ENCODE data around the gene CLEC2D. TPM values are rescaled to one million over a fixed set of nuclear protein-coding genes. Genes with fewer than 3 reads are reported as not detected.

CLEC2D gene
- total and polyA plus RNA-seq, 7 experiments from 2014 or later = 182 to 378 (median 323) TPM

DNA sequence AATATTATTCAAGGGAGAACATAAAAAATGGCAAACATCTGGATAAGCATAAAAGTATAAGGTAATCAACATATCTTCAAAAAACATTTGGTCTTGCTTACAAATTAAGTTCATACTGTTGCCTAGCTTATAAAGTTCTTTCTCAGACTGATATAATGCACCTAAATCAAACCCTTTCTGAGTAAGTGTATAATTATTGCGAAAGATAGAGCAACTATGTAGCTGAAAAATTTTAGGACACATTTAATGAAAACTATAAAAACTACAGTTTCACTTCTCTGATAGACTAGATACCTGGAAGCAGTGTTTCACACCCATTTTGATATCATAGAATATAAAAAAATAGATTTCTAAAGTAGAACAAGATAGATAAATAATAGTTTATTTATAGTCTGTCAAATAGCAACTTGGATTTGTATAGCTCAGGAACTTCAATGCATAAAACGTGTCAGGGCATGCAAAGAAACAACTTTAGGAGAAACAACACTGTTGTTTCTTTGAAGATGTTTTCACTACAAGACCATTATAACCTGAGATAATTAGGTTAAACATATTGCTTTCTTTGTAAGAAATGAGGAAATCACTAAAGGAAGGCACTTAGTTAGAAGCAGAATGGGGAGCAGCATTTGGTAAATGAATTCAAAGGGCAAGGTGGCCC is 55.8 kb downstream of the CLEC2D start:
- Histone ChIP-seq H3K4me3 (ENCODE audit: low read length) (no peak overlapping the region), H3K27me3 (ENCODE audit: control insufficient read depth in 2 of 2, insufficient read depth in 2 of 2, low read length in 2 of 2) (no peaks in the 10 kb centered on the region), H3K36me3 (ENCODE audit: control insufficient read depth in 2 of 3, insufficient read depth in 3 of 3, low read length in 3 of 3) (no peaks in the 10 kb centered on the region), H3K9me3 (ENCODE audit: control insufficient read depth in 2 of 3, low read length in 3 of 3) (no peaks in the 10 kb centered on the region), H3K4me1 (ENCODE audit: control insufficient read depth in 2 of 2, insufficient read depth in 2 of 2, low read length in 2 of 2) (no peaks in the 10 kb centered on the region), H3K27ac (ENCODE audit: low read depth, low read length) (no peak overlapping the region)
- ChIA-PET POLR2A (interaction anchor here (0.6 to 1.0 kb wide), 3 partner anchors 14 to 72 kb away, joined by 3 to 5 read pairs (median 3); no protein-coding TSS in a partner anchor), CTCF (interaction anchor here (0.6 to 1.0 kb wide), 2 partner anchors 17 to 1853 kb away, joined by 3 to 7 read pairs; no protein-coding TSS in a partner anchor)
- peaks cover 0 to 32% (median 0%) of the 10 kb centered on the region in 5 donors for H3K36me3 Mint-ChIP-seq
- ATAC-seq (no peak), DNase-seq (no peak)
- H3K4me1 Mint-ChIP-seq = peaks cover 2 to 46% (median 16%) of the 10 kb centered on the region in 7 donors
- no peak overlapping the region for H3K4me3 Mint-ChIP-seq
- no peaks in the 10 kb centered on the region for H3K27me3 Mint-ChIP-seq
- H3K9me3 Mint-ChIP-seq = no peaks in the 10 kb centered on the region
- intact Hi-C loops (cut with micrococcal nuclease) = loop anchor here (2.0 kb wide), 2 partner anchors 17 to 19 kb away; no protein-coding TSS in a partner anchor
- no peak overlapping the region for H3K27ac Mint-ChIP-seq

DNA sequence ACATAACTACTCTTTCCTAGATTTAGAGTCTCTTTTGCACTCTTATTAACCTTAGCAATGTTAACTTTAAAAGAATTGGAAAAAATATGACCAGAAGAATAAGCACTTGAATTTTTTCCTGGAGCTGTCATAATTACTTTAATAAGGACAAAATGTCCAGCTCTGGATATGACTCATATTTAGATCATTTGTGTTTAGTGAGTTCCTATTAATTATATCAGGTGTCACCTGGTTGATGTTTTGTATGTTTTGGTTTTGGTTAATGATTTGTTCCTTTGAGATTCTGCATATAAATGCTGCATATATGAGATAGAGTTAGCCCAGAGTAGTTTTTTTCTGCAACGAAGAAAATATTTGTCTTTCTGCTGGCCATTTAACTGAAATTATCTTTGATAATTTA is 58.3 kb downstream of the CLEC2D start:
- H3K27ac Mint-ChIP-seq = no peak overlapping the region
- Histone ChIP-seq H3K36me3 (ENCODE audit: control insufficient read depth in 2 of 3, insufficient read depth in 3 of 3, low read length in 3 of 3) (no peaks in the 10 kb centered on the region), H3K27ac (ENCODE audit: low read depth, low read length) (no peak overlapping the region), H3K9me3 (ENCODE audit: control insufficient read depth in 2 of 3, low read length in 3 of 3) (no peaks in the 10 kb centered on the region), H3K4me1 (ENCODE audit: control insufficient read depth in 2 of 2, insufficient read depth in 2 of 2, low read length in 2 of 2) (no peaks in the 10 kb centered on the region), H3K4me3 (ENCODE audit: low read length) (no peak overlapping the region), H3K27me3 (ENCODE audit: control insufficient read depth in 2 of 2, insufficient read depth in 2 of 2, low read length in 2 of 2) (no peaks in the 10 kb centered on the region)
- H3K4me3 Mint-ChIP-seq = no peak overlapping the region
- peaks cover 0 to 52% (median 16%) of the 10 kb centered on the region in 7 donors for H3K4me1 Mint-ChIP-seq
- H3K9me3 Mint-ChIP-seq = peaks cover 0 to 3% (median 0%) of the 10 kb centered on the region in 11 donors
- ChIA-PET CTCF (interaction anchor here (0.7 kb wide), 1 partner anchor 159 kb away, joined by 3 read pairs; no protein-coding TSS in a partner anchor), POLR2A (no interaction called here)
- no peaks in the 10 kb centered on the region for H3K27me3 Mint-ChIP-seq
- H3K36me3 Mint-ChIP-seq = peaks cover 0 to 17% (median 0%) of the 10 kb centered on the region in 5 donors
- ATAC-seq (no peak), DNase-seq (no peak)
- intact Hi-C loops (cut with micrococcal nuclease) = loop anchor here in 1 of 2 donors (2.0 kb wide), 1 partner anchor 15 kb away; no protein-coding TSS in a partner anchor

DNA sequence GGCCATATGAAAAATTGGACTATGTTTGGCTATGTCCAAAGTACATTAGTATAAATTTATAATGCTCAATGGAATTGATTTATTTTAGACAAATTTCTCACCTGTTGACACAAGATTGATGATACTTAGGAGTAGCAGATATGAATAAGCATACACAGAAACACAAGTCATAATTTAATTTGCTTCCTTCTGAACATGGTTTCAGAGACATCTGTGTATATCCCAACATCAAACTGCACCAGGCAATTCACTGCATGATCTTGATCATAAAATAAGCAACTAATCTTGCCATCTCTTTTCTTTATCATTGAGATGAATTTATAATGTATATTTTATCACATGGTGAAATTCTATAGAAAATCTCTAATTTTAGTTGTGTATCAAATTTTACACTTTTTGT is 59.6 kb downstream of the CLEC2D start:
- H3K36me3 Mint-ChIP-seq = peaks cover 0 to 14% (median 0%) of the 10 kb centered on the region in 5 donors
- H3K9me3 Mint-ChIP-seq = peaks cover 0 to 5% (median 0%) of the 10 kb centered on the region in 11 donors
- DNase-seq (no peak), ATAC-seq (no peak)
- CTCF ChIA-PET = interaction anchor here (0.6 kb wide), 1 partner anchor 18 kb away, joined by 3 read pairs; no protein-coding TSS in a partner anchor
- Histone ChIP-seq H3K36me3 (ENCODE audit: control insufficient read depth in 2 of 3, insufficient read depth in 3 of 3, low read length in 3 of 3) (no peaks in the 10 kb centered on the region), H3K27me3 (ENCODE audit: control insufficient read depth in 2 of 2, insufficient read depth in 2 of 2, low read length in 2 of 2) (no peaks in the 10 kb centered on the region), H3K4me3 (ENCODE audit: low read length) (no peak overlapping the region), H3K9me3 (ENCODE audit: control insufficient read depth in 2 of 3, low read length in 3 of 3) (no peaks in the 10 kb centered on the region), H3K4me1 (ENCODE audit: control insufficient read depth in 2 of 2, insufficient read depth in 2 of 2, low read length in 2 of 2) (no peaks in the 10 kb centered on the region), H3K27ac (ENCODE audit: low read depth, low read length) (no peak overlapping the region)
- no peak overlapping the region for H3K27ac Mint-ChIP-seq
- no peaks in the 10 kb centered on the region for H3K27me3 Mint-ChIP-seq
- intact Hi-C loops (cut with micrococcal nuclease) = loop anchor here in 1 of 2 donors (1.0 to 2.0 kb wide), 2 partner anchors 8 to 14 kb away; no protein-coding TSS in a partner anchor
- no peak overlapping the region for H3K4me3 Mint-ChIP-seq
- POLR2A ChIA-PET = interaction anchor here (0.5 to 1.2 kb wide), 4 partner anchors 12 to 73 kb away, joined by 3 to 4 read pairs (median 4); no protein-coding TSS in a partner anchor
- H3K4me1 Mint-ChIP-seq = peaks cover 0 to 54% (median 20%) of the 10 kb centered on the region in 7 donors

- POLR2A ChIA-PET = interaction anchor here (0.9 to 1.2 kb wide), 6 partner anchors 12 to 27 kb away, joined by 3 to 10 read pairs (median 4); no protein-coding TSS in a partner anchor
- H3K4me1 Mint-ChIP-seq = peaks cover 0 to 52% (median 20%) of the 10 kb centered on the region in 7 donors
- Histone ChIP-seq H3K36me3 (ENCODE audit: control insufficient read depth in 2 of 3, insufficient read depth in 3 of 3, low read length in 3 of 3) (no peaks in the 10 kb centered on the region), H3K27me3 (ENCODE audit: control insufficient read depth in 2 of 2, insufficient read depth in 2 of 2, low read length in 2 of 2) (no peaks in the 10 kb centered on the region), H3K4me1 (ENCODE audit: control insufficient read depth in 2 of 2, insufficient read depth in 2 of 2, low read length in 2 of 2) (no peaks in the 10 kb centered on the region), H3K27ac (ENCODE audit: low read depth, low read length) (no peak overlapping the region), H3K4me3 (ENCODE audit: low read length) (no peak overlapping the region), H3K9me3 (ENCODE audit: control insufficient read depth in 2 of 3, low read length in 3 of 3) (no peaks in the 10 kb centered on the region)
- ATAC-seq = no peak
- H3K9me3 Mint-ChIP-seq = peaks cover 0 to 5% (median 0%) of the 10 kb centered on the region in 11 donors
- intact Hi-C loops (cut with micrococcal nuclease) = loop anchor here in 1 of 2 donors (2.0 kb wide), 1 partner anchor 19 kb away; no protein-coding TSS in a partner anchor
- CTCF ChIA-PET = interaction anchor here (0.6 to 1.3 kb wide), 4 partner anchors 13 to 94 kb away, joined by 3 to 7 read pairs (median 4); partner anchors contain the start of gene CLEC2D
- no peak overlapping the region for H3K4me3 Mint-ChIP-seq
- peak overlapping the region in 1 of 9 donors; percentile 9 for H3K27ac Mint-ChIP-seq
- no peaks in the 10 kb centered on the region for H3K27me3 Mint-ChIP-seq
- no peak for DNase-seq
- H3K36me3 Mint-ChIP-seq = peaks cover 0 to 15% (median 0%) of the 10 kb centered on the region in 5 donors
These were observed 60.5 kb downstream of the CLEC2D start for GRCh38 chr12:9730011-9730410.

DNA sequence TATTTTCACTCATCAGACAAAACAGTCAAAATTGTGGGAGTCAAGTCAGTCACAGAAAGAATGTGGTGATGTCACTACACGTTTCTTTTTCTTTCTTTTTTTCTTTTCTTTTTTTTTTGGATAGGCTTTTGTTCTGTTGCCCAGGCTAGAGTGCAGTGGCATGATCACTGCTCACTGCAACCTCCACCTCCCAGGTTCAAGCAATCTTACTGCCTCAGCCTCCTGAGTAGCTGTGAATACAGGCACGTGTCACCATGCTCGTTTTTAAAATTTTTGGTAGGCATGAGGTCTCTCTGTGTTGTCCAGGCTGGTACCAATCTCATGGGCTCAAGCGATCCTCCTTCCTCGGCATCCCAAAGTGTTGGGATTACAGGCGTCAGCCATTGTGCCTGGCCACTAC is 61.1 kb downstream of the CLEC2D start:
- H3K36me3 ChIP-seq (ENCODE audit: control insufficient read depth in 2 of 3, insufficient read depth in 3 of 3, low read length in 3 of 3) = no peaks in the 10 kb centered on the region
- ATAC-seq = no peak
- H3K4me3 ChIP-seq (ENCODE audit: low read length) = no peak overlapping the region
- no peak for DNase-seq
- no peaks in the 10 kb centered on the region for H3K27me3 Mint-ChIP-seq
- peak overlapping the region in 1 of 9 donors; percentile 52 for H3K27ac Mint-ChIP-seq
- H3K4me1 ChIP-seq (ENCODE audit: control insufficient read depth in 2 of 2, insufficient read depth in 2 of 2, low read length in 2 of 2) = no peaks in the 10 kb centered on the region
- peak overlapping the region in 1 of 10 donors; percentile 74 for H3K4me3 Mint-ChIP-seq
- H3K9me3 Mint-ChIP-seq = peaks cover 0 to 5% (median 0%) of the 10 kb centered on the region in 11 donors
- ChIA-PET CTCF (interaction anchor here (0.8 to 1.3 kb wide), 3 partner anchors 12 to 95 kb away, joined by 3 to 5 read pairs (median 4); no protein-coding TSS in a partner anchor), POLR2A (interaction anchor here (1.2 kb wide), 1 partner anchor 11 kb away, joined by 10 read pairs; no protein-coding TSS in a partner anchor)
- H3K9me3 ChIP-seq (ENCODE audit: control insufficient read depth in 2 of 3, low read length in 3 of 3) = no peaks in the 10 kb centered on the region
- H3K27ac ChIP-seq (ENCODE audit: low read depth, low read length) = no peak overlapping the region
- no peaks in the 10 kb centered on the region for H3K27me3 ChIP-seq (ENCODE audit: control insufficient read depth in 2 of 2, insufficient read depth in 2 of 2, low read length in 2 of 2)
- peaks cover 0 to 14% (median 0%) of the 10 kb centered on the region in 5 donors for H3K36me3 Mint-ChIP-seq
- intact Hi-C loops (cut with micrococcal nuclease) = loop anchor here in 1 of 2 donors (2.0 kb wide), 1 partner anchor 20 kb away; no protein-coding TSS in a partner anchor
- peaks cover 0 to 49% (median 21%) of the 10 kb centered on the region in 7 donors for H3K4me1 Mint-ChIP-seq

DNA sequence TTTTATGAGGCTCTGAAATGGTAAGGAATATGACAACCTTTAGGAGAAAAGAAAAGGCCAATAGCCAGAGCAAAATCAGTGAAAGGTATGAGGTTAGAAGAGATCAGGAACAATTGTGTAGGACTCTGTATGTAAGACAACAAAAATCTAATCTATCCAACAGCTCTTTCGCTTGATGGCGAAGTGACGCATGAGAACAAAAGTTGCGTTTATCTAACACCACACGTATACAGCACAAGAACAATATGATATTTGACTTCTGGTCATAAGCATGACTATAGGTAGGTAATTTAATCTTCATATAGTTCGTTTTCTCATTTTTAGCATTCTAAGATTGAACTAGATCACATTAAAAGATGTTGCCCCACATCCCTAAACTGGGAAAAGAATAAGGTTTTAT is 61.9 kb downstream of the CLEC2D start:
- Mint-ChIP-seq H3K4me1 (peaks cover 3 to 51% (median 27%) of the 10 kb centered on the region in 7 donors), H3K36me3 (peaks cover 0 to 16% (median 0%) of the 10 kb centered on the region in 5 donors), H3K27ac (peak overlapping the region in 2 of 9 donors; percentile 4 to 85), H3K27me3 (no peaks in the 10 kb centered on the region), H3K9me3 (peaks cover 0 to 5% (median 0%) of the 10 kb centered on the region in 11 donors), H3K4me3 (peak overlapping the region in 1 of 10 donors; percentile 74)
- CTCF ChIA-PET = interaction anchor here (1.2 kb wide), 1 partner anchor 23 kb away, joined by 5 read pairs; no protein-coding TSS in a partner anchor
- intact Hi-C loops (cut with micrococcal nuclease) = loop anchor here in 1 of 2 donors (2.0 kb wide), 1 partner anchor 21 kb away; no protein-coding TSS in a partner anchor
- POLR2A ChIA-PET = no interaction called here
- Histone ChIP-seq H3K36me3 (ENCODE audit: control insufficient read depth in 2 of 3, insufficient read depth in 3 of 3, low read length in 3 of 3) (no peaks in the 10 kb centered on the region), H3K27me3 (ENCODE audit: control insufficient read depth in 2 of 2, insufficient read depth in 2 of 2, low read length in 2 of 2) (no peaks in the 10 kb centered on the region), H3K9me3 (ENCODE audit: control insufficient read depth in 2 of 3, low read length in 3 of 3) (no peaks in the 10 kb centered on the region), H3K4me3 (ENCODE audit: low read length) (no peak overlapping the region), H3K4me1 (ENCODE audit: control insufficient read depth in 2 of 2, insufficient read depth in 2 of 2, low read length in 2 of 2) (no peaks in the 10 kb centered on the region), H3K27ac (ENCODE audit: low read depth, low read length) (no peak overlapping the region)
- no peak for ATAC-seq
- DNase-seq = no peak

Data from naive thymus-derived CD4-positive, alpha-beta T cell (primary cell).